ENCODE data around the gene KAT2B.

The KAT2B gene

DNA sequence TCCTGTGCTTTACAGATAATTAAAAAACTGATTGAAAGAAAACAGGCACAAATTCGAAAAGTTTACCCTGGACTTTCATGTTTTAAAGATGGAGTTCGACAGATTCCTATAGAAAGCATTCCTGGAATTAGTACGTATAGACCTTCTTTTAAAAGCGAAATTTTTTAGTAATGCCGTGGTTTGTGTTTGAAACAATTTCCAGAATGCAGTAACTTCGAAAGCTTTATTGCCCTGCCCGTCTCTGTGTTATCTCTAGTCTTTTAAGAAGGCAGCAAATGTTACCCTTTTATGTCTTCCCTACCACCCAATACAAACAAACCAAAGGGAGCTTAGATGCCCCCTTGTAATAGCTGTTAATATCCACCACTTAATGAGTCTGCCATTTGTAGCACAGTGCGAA, 106.1 kb downstream of the KAT2B start:
- DNase-seq (ENCODE audit: low read depth): no peak
- no peak overlapping the region for H3K4me3 ChIP-seq (ENCODE audit: low read depth, low read length)
- TF ChIP-seq CTCF (IDR thresholded peaks at IDR 0.05; ENCODE audit: insufficient read depth, low read depth, low read length, missing control alignments): no peak

GRCh38 chr3:20147361-20147760, 107.1 kb downstream of the KAT2B start:
- no peak for DNase-seq (ENCODE audit: low read depth)
- H3K4me3 ChIP-seq (ENCODE audit: low read depth, low read length): no peak overlapping the region
- no peak for TF ChIP-seq CTCF (IDR thresholded peaks at IDR 0.05; ENCODE audit: insufficient read depth, low read depth, low read length, missing control alignments)

GRCh38 chr3:20148466-20148865, 108.2 kb downstream of the KAT2B start:
- no peak overlapping the region for H3K4me3 ChIP-seq (ENCODE audit: low read depth, low read length)
- no peak for TF ChIP-seq CTCF (IDR thresholded peaks at IDR 0.05; ENCODE audit: insufficient read depth, low read depth, low read length, missing control alignments)
- DNase-seq (ENCODE audit: low read depth): no peak

GRCh38 chr3:20154078-20154477, 113.8 kb downstream of the KAT2B start:
- no peak for TF ChIP-seq CTCF (IDR thresholded peaks at IDR 0.05; ENCODE audit: insufficient read depth, low read depth, low read length, missing control alignments)
- no peak overlapping the region for H3K4me3 ChIP-seq (ENCODE audit: low read depth, low read length)
- no peak for DNase-seq (ENCODE audit: low read depth)

DNA sequence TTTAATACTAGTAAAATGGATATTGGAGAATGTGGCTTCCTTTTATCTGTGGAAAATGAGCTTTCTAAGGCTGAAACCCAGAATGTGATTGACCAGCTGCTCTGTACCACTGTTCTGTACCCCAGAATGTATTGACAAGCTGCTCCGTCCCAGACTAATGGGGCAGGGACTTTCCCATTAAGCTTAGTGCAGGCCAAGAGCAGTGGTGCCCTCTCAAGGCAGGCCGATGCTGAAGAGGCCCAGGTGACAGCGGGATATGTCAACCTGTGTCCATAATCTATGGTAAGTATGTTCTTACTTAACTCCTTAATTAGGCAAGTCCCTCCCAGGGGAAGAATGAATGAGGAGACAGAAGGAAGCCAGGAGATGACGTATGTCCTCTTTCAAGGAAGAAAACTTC, 114.7 kb downstream of the KAT2B start:
- no peak overlapping the region for H3K4me3 ChIP-seq (ENCODE audit: low read depth, low read length)
- peak; percentile 10 for DNase-seq (ENCODE audit: low read depth)
- no peak for TF ChIP-seq CTCF (IDR thresholded peaks at IDR 0.05; ENCODE audit: insufficient read depth, low read depth, low read length, missing control alignments)

DNA sequence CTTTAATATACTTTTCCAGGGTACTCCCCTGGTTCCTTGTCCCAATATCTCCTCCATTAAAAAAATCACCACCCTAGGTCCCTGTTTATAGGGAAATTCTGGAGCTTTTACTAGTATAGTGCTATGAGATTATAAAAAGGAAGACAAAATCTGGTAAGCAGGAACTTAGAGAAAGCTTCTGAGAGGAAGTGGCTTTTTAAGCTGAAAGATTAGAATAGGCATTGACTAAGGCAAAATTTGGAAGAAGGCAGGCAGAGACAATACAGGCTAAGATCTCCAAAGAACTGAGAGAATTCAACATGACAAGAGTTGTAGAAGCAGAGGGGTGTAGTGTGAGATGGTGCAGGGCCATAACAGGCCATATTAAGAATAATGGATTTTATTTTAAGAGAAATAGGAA, 120.0 kb downstream of the KAT2B start:
- no peak overlapping the region for H3K4me3 ChIP-seq (ENCODE audit: low read depth, low read length)
- no peak for TF ChIP-seq CTCF (IDR thresholded peaks at IDR 0.05; ENCODE audit: insufficient read depth, low read depth, low read length, missing control alignments)
- no peak for DNase-seq (ENCODE audit: low read depth)

- no peak overlapping the region for H3K4me3 ChIP-seq (ENCODE audit: low read depth, low read length)
- DNase-seq (ENCODE audit: low read depth): no peak
- TF ChIP-seq CTCF (IDR thresholded peaks at IDR 0.05; ENCODE audit: insufficient read depth, low read depth, low read length, missing control alignments): no peak
Observed at GRCh38 chr3:20161714-20162113, 121.5 kb downstream of the KAT2B start.
